Ureter (tissue), 1 donor: ENCODE results near the gene CPZ. TPM values are rescaled to one million over a fixed set of nuclear protein-coding genes. Genes with fewer than 3 reads are reported as not detected.

ENCODE experiments used
- DNase-seq: peaks from one replicate; pipeline ENCODE4 v3.0.0-alpha.2; 2020; ENCODE audit warnings: low spot score
- total RNA-seq: library from RNA; stranded (reverse); gene quantifications from one replicate; pipeline ENCODE4 v1.2.4, GENCODE V29; 2023
- donor health status: DM: yes; HTN: yes; CAD: no.

The CPZ gene
- 7.4 TPM for total RNA-seq

GRCh38 chr4:8592366-8593263 is at the start of gene CPZ:
Gene CPZ (plus strand): TSS chr4:8592765. CDS start chr4:8592834, 69 bp downstream.
- no peak for DNase-seq

GRCh38 chr4:8542776-8543525 is 49.6 kb upstream of the CPZ start:
- no peak for DNase-seq

- no peak for DNase-seq
Observed at GRCh38 chr4:8543623-8544022, 48.9 kb upstream of the CPZ start.

GRCh38 chr4:8544282-8544681 is 48.3 kb upstream of the CPZ start:
- no peak for DNase-seq

GRCh38 chr4:8544741-8545438 is 47.7 kb upstream of the CPZ start:
- DNase-seq = no peak

- no peak for DNase-seq
Observed at GRCh38 chr4:8545439-8545765, 47.2 kb upstream of the CPZ start.

- no peak for DNase-seq
Observed at GRCh38 chr4:8546766-8547107, 45.8 kb upstream of the CPZ start.

GRCh38 chr4:8547108-8547911 is 45.3 kb upstream of the CPZ start:
- no peak for DNase-seq

GRCh38 chr4:8547912-8548730 is 44.4 kb upstream of the CPZ start:
- DNase-seq = no peak

- no peak for DNase-seq
Observed at GRCh38 chr4:8548731-8549351, 43.7 kb upstream of the CPZ start.

GRCh38 chr4:8549352-8549931 is 43.1 kb upstream of the CPZ start:
- DNase-seq = no peak

DNA sequence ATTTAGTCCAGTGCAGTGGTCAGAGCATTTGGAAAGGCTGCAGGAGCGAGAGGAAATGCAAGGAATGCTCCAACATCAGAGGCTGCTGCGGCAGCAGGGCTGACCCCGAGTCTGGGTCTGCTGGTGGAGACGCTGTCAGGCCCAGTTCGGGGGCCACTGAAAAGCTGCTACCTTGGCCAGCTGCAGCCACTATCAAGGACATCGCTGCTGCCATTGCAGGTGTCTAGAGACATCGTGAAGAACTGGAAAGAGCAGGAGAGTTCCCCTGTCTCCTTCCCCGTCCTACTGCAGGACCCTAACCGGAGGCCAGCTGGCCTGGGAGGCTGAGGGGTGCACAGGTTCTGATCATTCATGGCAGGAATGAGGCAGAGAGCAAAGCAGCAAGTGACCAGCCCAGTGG is 41.9 kb upstream of the CPZ start:
- DNase-seq = no peak

- no peak for DNase-seq
Observed at GRCh38 chr4:8552024-8552423, 40.5 kb upstream of the CPZ start.

GRCh38 chr4:8552581-8553205 is 39.9 kb upstream of the CPZ start:
- no peak for DNase-seq

GRCh38 chr4:8553216-8553615 is 39.3 kb upstream of the CPZ start:
- DNase-seq = no peak

GRCh38 chr4:8553991-8554405 is 38.6 kb upstream of the CPZ start:
- DNase-seq = no peak

GRCh38 chr4:8554555-8555100 is 37.9 kb upstream of the CPZ start:
- no peak for DNase-seq

GRCh38 chr4:8555716-8556115 is 36.8 kb upstream of the CPZ start:
- no peak for DNase-seq
